GM13976 (cell line): ENCODE measurements around the gene SP6.

ENCODE experiments used
- DNase-seq: peaks from one replicate; pipeline ENCODE4 v3.0.0; 2012; ENCODE audit warnings: low spot score
- in situ Hi-C: fragments of 300-500 bp; cut with MboI; formaldehyde crosslinking; loops from one replicate; pipeline ENCODE4 v1.12.0; 2022; ENCODE audit warnings: low sequenced_read_pairs, mixed read lengths, inconsistent platforms; ENCODE audit not compliant: unreplicated experiment
- TF ChIP-seq, protein P1 (sequence below): IDR thresholded peaks from 2 replicates; pipeline ENCODE4 v1.5.1; 2012; ENCODE audit warnings: borderline replicate concordance, mild to moderate bottlenecking; ENCODE audit not compliant: insufficient read depth; ENCODE audit errors: extremely low read depth, missing control alignments, control extremely low read depth

Gene SP6

DNA sequence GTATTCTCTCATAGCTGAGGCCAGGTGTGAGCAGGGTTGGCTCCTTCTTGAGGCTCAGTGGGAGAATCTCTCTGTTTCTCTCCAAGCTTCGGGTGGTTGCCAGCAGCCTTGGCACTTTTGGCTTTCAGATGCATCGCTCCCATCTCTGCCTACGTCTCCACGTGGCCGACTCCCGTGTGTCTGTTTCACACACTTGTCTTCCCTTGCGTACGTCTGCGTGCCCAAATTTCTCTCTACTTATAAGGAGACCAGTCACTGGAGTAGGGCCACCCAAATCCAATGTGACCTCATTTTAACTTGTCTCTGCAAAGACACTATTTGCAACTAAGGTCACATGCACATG, 44.1 kb downstream of the SP6 start:
- TF ChIP-seq, protein P1, sequence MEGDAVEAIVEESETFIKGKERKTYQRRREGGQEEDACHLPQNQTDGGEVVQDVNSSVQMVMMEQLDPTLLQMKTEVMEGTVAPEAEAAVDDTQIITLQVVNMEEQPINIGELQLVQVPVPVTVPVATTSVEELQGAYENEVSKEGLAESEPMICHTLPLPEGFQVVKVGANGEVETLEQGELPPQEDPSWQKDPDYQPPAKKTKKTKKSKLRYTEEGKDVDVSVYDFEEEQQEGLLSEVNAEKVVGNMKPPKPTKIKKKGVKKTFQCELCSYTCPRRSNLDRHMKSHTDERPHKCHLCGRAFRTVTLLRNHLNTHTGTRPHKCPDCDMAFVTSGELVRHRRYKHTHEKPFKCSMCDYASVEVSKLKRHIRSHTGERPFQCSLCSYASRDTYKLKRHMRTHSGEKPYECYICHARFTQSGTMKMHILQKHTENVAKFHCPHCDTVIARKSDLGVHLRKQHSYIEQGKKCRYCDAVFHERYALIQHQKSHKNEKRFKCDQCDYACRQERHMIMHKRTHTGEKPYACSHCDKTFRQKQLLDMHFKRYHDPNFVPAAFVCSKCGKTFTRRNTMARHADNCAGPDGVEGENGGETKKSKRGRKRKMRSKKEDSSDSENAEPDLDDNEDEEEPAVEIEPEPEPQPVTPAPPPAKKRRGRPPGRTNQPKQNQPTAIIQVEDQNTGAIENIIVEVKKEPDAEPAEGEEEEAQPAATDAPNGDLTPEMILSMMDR, result no peak
- no peak for DNase-seq
- in situ Hi-C loops, result no loop called here

DNA sequence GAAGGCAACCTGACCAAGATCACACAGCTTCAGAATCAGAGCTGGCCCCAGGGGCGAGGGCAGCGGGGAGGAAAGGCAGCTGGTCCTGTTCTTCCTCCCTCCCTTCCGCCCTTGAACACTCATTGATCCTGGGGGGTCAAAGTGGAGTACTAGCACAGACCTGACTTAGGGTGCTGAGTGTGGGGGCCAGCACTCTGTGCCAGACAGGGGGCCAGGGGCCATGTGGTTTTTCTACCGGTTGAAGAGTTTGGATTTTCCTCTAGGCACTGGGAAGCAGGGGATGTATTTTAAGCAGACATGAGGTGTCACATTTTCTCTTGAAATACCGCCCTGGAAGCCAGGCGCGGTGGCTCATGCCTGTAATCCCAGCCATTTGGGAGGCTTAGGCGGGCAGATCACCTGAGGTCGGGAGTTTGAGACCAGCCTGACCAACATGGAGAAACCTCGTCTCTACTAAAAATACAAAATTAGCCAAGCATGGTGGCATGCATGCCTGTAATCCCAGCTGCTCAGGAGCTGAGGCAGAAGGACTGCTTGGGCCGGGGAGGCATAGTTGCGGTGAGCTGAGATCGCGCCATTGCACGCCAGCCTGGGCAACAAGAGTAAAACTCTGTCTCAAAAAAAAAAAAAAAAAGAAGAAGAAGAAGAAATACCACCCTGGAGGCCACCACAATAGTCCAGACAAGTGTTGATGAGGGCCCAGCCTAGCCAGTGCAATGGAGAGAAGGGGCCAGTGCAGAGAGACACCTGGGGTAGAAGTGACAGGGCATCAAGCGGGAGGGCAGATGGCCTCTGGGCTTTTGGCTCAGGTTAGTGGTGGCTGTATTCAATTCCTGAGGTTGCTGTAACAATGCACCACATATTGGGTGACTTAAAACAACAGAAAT, 44.7 kb downstream of the SP6 start:
- TF ChIP-seq, protein P1, result no peak
- DNase-seq, result no peak
- in situ Hi-C loops, result no loop called here

DNA sequence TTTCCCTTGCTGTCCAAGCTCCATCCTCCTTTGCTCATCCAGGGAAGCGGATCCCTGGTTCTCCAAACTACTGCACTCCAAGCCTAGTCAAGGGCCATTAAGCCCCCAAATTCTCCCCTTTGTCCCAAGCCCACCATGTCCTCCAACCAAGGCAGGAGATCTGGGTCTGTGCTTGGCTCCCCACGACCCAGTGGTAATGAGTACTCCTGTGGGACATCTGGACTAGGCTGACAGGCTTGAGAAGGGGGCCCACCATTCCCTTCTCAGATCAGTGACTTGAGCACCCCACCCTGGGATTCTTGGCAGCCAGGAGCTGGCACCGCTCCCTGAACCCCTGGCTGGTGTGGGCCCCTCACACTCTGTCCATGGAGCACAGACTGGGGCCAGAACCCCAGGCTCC, 46.5 kb downstream of the SP6 start:
- no peak for DNase-seq
- in situ Hi-C loops, result no loop called here
- TF ChIP-seq, protein P1, result no peak

DNA sequence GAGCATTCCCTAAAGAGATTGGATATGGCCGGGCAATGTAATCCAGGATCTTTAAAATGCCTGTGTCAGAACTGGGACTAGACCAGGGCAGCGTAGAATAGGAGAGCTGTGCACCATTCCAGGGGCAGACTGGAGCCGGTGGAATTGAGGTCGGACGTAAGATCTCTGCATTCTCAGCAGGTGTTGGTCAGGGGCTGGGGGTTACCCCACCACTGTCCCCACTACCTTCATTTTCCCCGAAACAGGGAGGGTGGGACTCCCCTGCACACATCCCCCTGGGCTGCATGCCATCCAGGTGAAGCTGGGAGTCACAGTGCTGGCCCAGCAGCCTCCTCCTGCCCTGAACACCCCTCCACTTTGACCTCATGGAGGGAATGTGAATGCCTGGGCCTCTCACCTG, 47.2 kb downstream of the SP6 start:
- no peak for DNase-seq
- in situ Hi-C loops, result no loop called here
- TF ChIP-seq, protein P1, result no peak

DNA sequence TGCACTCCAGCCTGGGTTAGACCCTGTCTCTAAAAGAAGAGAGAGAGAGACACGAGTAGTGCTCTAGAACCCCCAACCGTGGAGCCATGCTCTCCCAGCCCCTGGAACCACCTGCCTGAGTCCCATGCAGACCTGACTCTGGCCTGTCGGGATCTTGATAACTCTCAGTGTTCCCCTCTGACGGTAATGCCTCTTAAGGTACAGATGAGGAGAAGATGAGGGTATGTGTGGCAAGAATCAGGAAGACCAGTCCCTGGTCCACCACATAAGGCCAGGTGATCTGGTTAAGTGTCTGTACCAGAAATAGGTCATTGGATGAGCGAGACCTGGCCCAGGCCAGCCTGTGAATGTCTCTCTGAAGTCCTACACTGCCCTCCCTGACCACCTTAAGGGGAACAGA, 47.8 kb downstream of the SP6 start:
- DNase-seq, result no peak
- in situ Hi-C loops, result no loop called here

DNA sequence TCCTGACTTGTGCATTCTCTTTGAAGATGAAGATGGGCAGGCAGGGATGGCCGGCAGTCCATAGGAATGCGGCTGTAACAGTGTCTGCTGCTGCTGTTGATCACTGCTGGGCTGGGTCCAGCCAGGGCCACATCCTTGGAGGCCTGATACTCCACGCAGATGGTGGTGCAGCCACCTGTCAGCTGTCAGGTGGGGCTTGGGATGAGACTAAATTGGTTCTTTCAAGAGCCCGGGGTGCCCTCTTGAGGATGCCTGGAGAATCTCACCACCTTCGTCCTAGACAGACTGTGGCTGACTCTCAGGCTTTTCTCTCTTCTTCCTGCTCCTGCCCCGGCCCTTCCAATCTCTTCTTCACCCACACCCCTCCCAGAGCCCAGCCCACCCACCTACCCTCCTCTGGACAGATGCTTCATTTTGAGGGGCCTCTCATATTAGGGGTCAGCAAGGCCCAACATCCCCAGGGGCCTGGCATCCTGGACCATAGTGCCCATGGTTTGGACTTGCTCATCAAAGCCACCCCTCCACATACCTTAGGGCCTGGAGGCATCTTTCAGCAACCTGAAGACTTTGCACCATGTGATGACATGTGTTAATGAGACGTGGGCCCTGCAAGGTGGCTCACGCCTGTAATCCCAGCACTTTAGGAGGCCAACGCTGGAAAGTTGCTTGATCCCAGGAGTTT, 48.5 kb downstream of the SP6 start:
- TF ChIP-seq, protein P1, result peak; percentile 71
- in situ Hi-C loops, result no loop called here

More for the DNA sequence above, 47.8 kb downstream of the SP6 start:
- TF ChIP-seq, protein P1, result no peak

DNA sequence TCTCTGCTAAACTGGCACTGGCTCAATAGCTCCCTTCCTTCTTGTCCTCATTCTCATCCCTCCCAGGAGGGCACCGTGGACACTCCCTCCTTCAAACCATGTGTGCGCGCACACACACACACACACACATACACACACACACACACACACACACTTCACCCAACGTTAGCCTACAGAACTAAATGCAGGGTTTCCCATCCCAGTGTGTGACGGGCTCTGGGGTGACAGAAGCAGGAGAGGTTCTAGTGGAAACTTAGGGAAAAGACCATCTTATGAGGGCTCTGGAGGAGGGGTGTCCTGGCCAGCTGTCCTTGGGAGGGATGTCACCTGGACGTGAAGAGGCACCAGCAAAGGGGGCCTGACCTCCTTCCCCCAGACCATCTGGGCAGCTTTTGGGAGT, 49.1 kb downstream of the SP6 start:
- TF ChIP-seq, protein P1, result no peak
- DNase-seq, result no peak
- in situ Hi-C loops, result no loop called here

More for the DNA sequence above, 48.5 kb downstream of the SP6 start:
- DNase-seq, result peak; percentile 86
